RCC 7860 (cell line): ENCODE results near the gene PAX6.

ENCODE experiments used
- DNase-seq: peaks from one replicate; pipeline ENCODE4 v3.0.0-alpha.2; 2015; ENCODE audit warnings: low spot score
- FAIRE-seq: peaks from 2 replicates; lab custom pipeline; 2012; peaks lifted over from hg19 to GRCh38; lab: Jason Lieb, UNC

Gene PAX6

GRCh38 chr11:31799435-31800397 lies 11.4 kb downstream of the PAX6 start:
- no peak for DNase-seq

GRCh38 chr11:31798554-31799434 lies 12.3 kb downstream of the PAX6 start:
- no peak for DNase-seq
- FAIRE-seq = no peak

More at GRCh38 chr11:31799435-31800397, 11.4 kb downstream of the PAX6 start:
- FAIRE-seq = no peak

- DNase-seq = no peak
- FAIRE-seq = no peak
Observed at GRCh38 chr11:31798057-31798553, 13.0 kb downstream of the PAX6 start.

GRCh38 chr11:31797190-31798056 lies 13.7 kb downstream of the PAX6 start:
- FAIRE-seq = no peak

GRCh38 chr11:31796499-31797189 lies 14.5 kb downstream of the PAX6 start:
- FAIRE-seq = no peak
- no peak for DNase-seq

More at GRCh38 chr11:31797190-31798056, 13.7 kb downstream of the PAX6 start:
- DNase-seq = no peak

- no peak for DNase-seq
- FAIRE-seq = no peak
Observed at GRCh38 chr11:31795706-31796498, 15.2 kb downstream of the PAX6 start.

- DNase-seq (no peak), FAIRE-seq (no peak)
Observed at GRCh38 chr11:31794548-31794947, 16.6 kb downstream of the PAX6 start.

- DNase-seq = no peak
- no peak for FAIRE-seq
Observed at GRCh38 chr11:31793264-31793663, 17.9 kb downstream of the PAX6 start.

- DNase-seq = no peak
- FAIRE-seq = no peak
Observed at GRCh38 chr11:31792456-31792855, 18.7 kb downstream of the PAX6 start.

GRCh38 chr11:31792036-31792435 lies 19.1 kb downstream of the PAX6 start:
- DNase-seq (no peak), FAIRE-seq (no peak)

- no peak for FAIRE-seq
- DNase-seq = no peak
Observed at GRCh38 chr11:31790649-31791048, 20.5 kb downstream of the PAX6 start.

GRCh38 chr11:31788085-31788484 lies 23.0 kb downstream of the PAX6 start:
- DNase-seq (no peak), FAIRE-seq (no peak)

GRCh38 chr11:31786996-31787685 lies 24.0 kb downstream of the PAX6 start:
- no peak for FAIRE-seq
- DNase-seq = no peak

GRCh38 chr11:31784611-31785010 lies 26.5 kb downstream of the PAX6 start:
- no peak for FAIRE-seq

GRCh38 chr11:31783252-31783651 lies 27.9 kb downstream of the PAX6 start:
- DNase-seq (no peak), FAIRE-seq (no peak)

More at GRCh38 chr11:31784611-31785010, 26.5 kb downstream of the PAX6 start:
- DNase-seq = no peak

- FAIRE-seq (no peak), DNase-seq (no peak)
Observed at GRCh38 chr11:31782257-31782656, 28.9 kb downstream of the PAX6 start.

- FAIRE-seq (no peak), DNase-seq (no peak)
Observed at GRCh38 chr11:31780480-31780971, 30.6 kb downstream of the PAX6 start.

- no peak for FAIRE-seq
- no peak for DNase-seq
Observed at GRCh38 chr11:31780078-31780477, 31.0 kb downstream of the PAX6 start.
